Endodermal cell (in vitro differentiated cells): ENCODE results near the gene ARHGAP6. TPM values are rescaled to one million over a fixed set of nuclear protein-coding genes. Genes with fewer than 3 reads are reported as not detected.

ENCODE experiments used
- DNase-seq: peaks from one replicate; pipeline ENCODE4 v3.0.0-alpha.2; 2017
- H3K27ac ChIP-seq: 2 replicates; pipeline ENCODE4 v1.5.1; 2013; ENCODE audit warnings: mild to moderate bottlenecking, low read depth, low read length, moderate library complexity
- H3K27me3 ChIP-seq: 2 replicates; pipeline ENCODE4 v1.6.1; 2013; ENCODE audit warnings: mild to moderate bottlenecking, low read length, moderate library complexity; ENCODE audit not compliant: insufficient read depth, control insufficient read depth, poor library complexity, severe bottlenecking
- H3K36me3 ChIP-seq: 2 replicates; pipeline ENCODE4 v1.7.0; 2013; ENCODE audit warnings: mild to moderate bottlenecking, low read length, moderate library complexity; ENCODE audit not compliant: control insufficient read depth, insufficient read depth
- H3K4me1 ChIP-seq: one replicate; pipeline ENCODE4 v1.7.0; 2013; ENCODE audit warnings: low read length; ENCODE audit not compliant: control insufficient read depth, insufficient read depth
- H3K4me3 ChIP-seq: 2 replicates; pipeline ENCODE4 v1.5.1; 2013; ENCODE audit warnings: mild to moderate bottlenecking, low read length, moderate library complexity
- H3K9ac ChIP-seq: 2 replicates; pipeline ENCODE4 v1.6.1; 2013; ENCODE audit warnings: mild to moderate bottlenecking, low read length, moderate library complexity; ENCODE audit not compliant: poor library complexity, severe bottlenecking; ENCODE audit errors: extremely low read depth
- H3K9me3 ChIP-seq: 2 replicates; pipeline ENCODE4 v1.6.1; 2013; ENCODE audit warnings: mild to moderate bottlenecking, low read length, moderate library complexity; ENCODE audit not compliant: control insufficient read depth
- H3K27ac Mint-ChIP-seq: 2 replicates; pipeline ENCODE4 v1.8.0; 2020; ENCODE audit warnings: mixed read lengths
- H3K27me3 Mint-ChIP-seq: 2 replicates; pipeline ENCODE4 v1.8.0; 2021; ENCODE audit warnings: mild to moderate bottlenecking, mixed read lengths; ENCODE audit not compliant: insufficient read depth
- H3K36me3 Mint-ChIP-seq: 2 replicates; pipeline ENCODE4 v1.8.0; 2020; ENCODE audit warnings: low read depth, mixed read lengths
- H3K4me1 Mint-ChIP-seq: 2 replicates; pipeline ENCODE4 v1.8.0; 2020; ENCODE audit warnings: mixed read lengths
- H3K4me3 Mint-ChIP-seq: 2 replicates; pipeline ENCODE4 v1.8.0; 2020; ENCODE audit warnings: mild to moderate bottlenecking, moderate library complexity, mixed read lengths
- H3K9me3 Mint-ChIP-seq: 2 replicates; pipeline ENCODE4 v1.8.0; 2020; ENCODE audit warnings: mild to moderate bottlenecking, mixed read lengths
- WGBS, 2 experiments: methylation state at CpG; one replicate each; pipeline versions ENCODE4 v1.1.5 to v1.1.7; 2013; ENCODE audit warnings: missing lambda C conversion rate in 2 of 2, mixed read lengths in 1 of 2; ENCODE audit not compliant: insufficient coverage in 1 of 2, insufficient read length in 1 of 2; 5-methylcytosine and 5-hydroxymethylcytosine counted together
- total RNA-seq, 2 donors: library from RNA; stranded (reverse); fragmentation: NEBNext Ultra II Directional in 1 of 2; extraction: Animal tissue kit (Norgen Biotek cat#: 25700) in 1 of 2; gene quantifications; 2 replicates in 1 of 2; 3 replicates in 1 of 2; pipeline ENCODE4 v1.2.1, GENCODE V29; 2021
- TF ChIP-seq, protein P1 (sequence below): fragments of 200-600 bp; sonication (generic); conservative IDR thresholded peaks from 2 replicates; pipeline ENCODE4 v1.5.0; 2021; ENCODE audit warnings: antibody characterized with exemption, mild to moderate bottlenecking

The ARHGAP6 gene
- total RNA-seq, 2 donors from 2014 or later: 0.48 to 0.73 TPM

DNA sequence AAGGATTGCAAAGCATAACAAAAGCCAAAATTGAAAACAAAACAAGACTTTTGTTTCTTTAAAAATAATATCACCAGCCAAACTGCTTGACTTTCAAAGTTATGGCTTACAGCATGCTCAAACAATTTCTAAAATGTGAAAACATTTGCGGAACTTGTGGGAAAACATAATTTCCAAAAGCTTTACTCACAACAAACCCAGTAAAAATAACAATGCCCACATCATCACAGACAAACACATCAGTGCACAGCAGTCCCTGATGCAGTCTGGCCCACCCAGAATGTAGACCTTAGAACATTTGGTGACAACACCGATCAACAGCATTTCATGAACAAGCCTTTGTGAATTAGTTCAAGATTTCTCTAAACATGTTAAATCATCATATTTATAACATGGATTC lies 98.9 kb downstream of the ARHGAP6 start:
- H3K4me1 ChIP-seq: no peaks in the 10 kb centered on the region
- H3K27me3 Mint-ChIP-seq: peaks cover 50% of the 10 kb centered on the region
- H3K27ac Mint-ChIP-seq: no peak overlapping the region
- peaks cover 35% of the 10 kb centered on the region for H3K9me3 Mint-ChIP-seq
- no peak overlapping the region for H3K4me3 ChIP-seq
- H3K4me3 Mint-ChIP-seq: no peak overlapping the region
- no peak overlapping the region for H3K27ac ChIP-seq
- H3K27me3 ChIP-seq: no peaks in the 10 kb centered on the region
- H3K36me3 Mint-ChIP-seq: no peaks in the 10 kb centered on the region
- no peak overlapping the region for H3K9ac ChIP-seq
- WGBS, 2 experiments: 78% methylated on average over 1 of the region's 2 CpGs; no CpG with 5 or more reads in 1 of the 2 experiments
- no peaks in the 10 kb centered on the region for H3K9me3 ChIP-seq
- peaks cover 1% of the 10 kb centered on the region for H3K4me1 Mint-ChIP-seq
- no peaks in the 10 kb centered on the region for H3K36me3 ChIP-seq
- TF ChIP-seq, protein P1, sequence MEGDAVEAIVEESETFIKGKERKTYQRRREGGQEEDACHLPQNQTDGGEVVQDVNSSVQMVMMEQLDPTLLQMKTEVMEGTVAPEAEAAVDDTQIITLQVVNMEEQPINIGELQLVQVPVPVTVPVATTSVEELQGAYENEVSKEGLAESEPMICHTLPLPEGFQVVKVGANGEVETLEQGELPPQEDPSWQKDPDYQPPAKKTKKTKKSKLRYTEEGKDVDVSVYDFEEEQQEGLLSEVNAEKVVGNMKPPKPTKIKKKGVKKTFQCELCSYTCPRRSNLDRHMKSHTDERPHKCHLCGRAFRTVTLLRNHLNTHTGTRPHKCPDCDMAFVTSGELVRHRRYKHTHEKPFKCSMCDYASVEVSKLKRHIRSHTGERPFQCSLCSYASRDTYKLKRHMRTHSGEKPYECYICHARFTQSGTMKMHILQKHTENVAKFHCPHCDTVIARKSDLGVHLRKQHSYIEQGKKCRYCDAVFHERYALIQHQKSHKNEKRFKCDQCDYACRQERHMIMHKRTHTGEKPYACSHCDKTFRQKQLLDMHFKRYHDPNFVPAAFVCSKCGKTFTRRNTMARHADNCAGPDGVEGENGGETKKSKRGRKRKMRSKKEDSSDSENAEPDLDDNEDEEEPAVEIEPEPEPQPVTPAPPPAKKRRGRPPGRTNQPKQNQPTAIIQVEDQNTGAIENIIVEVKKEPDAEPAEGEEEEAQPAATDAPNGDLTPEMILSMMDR: no peak
- DNase-seq: no peak

DNA sequence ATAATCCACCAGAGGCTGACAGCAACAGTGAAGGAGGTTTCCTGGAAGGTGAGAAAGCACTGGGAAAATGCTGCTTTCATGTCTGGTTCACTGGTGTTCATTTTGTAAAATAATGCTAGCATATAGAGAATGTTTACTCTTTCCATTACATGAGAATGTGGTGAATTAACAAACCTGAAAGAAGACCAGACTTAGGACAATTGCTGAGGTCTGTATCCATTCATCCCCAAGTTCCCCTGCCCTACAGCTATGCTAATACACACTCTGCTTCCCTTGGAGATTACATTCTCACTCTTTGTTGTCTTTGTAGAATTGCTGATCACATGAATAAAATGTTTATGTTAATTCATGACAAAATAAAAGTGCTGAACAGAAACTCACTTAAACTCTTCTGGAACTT lies 99.5 kb downstream of the ARHGAP6 start:
- peaks cover 34% of the 10 kb centered on the region for H3K9me3 Mint-ChIP-seq
- H3K4me3 Mint-ChIP-seq: no peak overlapping the region
- Histone ChIP-seq H3K36me3 (no peaks in the 10 kb centered on the region), H3K9ac (no peak overlapping the region), H3K4me3 (no peak overlapping the region), H3K4me1 (no peaks in the 10 kb centered on the region), H3K9me3 (no peaks in the 10 kb centered on the region), H3K27me3 (no peaks in the 10 kb centered on the region), H3K27ac (no peak overlapping the region)
- H3K27me3 Mint-ChIP-seq: peaks cover 50% of the 10 kb centered on the region
- H3K27ac Mint-ChIP-seq: no peak overlapping the region
- no peaks in the 10 kb centered on the region for H3K36me3 Mint-ChIP-seq
- TF ChIP-seq, protein P1: no peak
- peaks cover 1% of the 10 kb centered on the region for H3K4me1 Mint-ChIP-seq
- DNase-seq: no peak

GRCh38 chrX:11564546-11564945 lies 101.2 kb downstream of the ARHGAP6 start:
- Histone ChIP-seq H3K36me3 (no peaks in the 10 kb centered on the region), H3K9me3 (no peaks in the 10 kb centered on the region), H3K9ac (no peak overlapping the region), H3K4me1 (no peaks in the 10 kb centered on the region), H3K27me3 (no peaks in the 10 kb centered on the region), H3K27ac (no peak overlapping the region), H3K4me3 (no peak overlapping the region)
- Mint-ChIP-seq H3K9me3 (peaks cover 31% of the 10 kb centered on the region), H3K36me3 (no peaks in the 10 kb centered on the region), H3K27me3 (peaks cover 45% of the 10 kb centered on the region), H3K4me3 (no peak overlapping the region), H3K4me1 (peaks cover 1% of the 10 kb centered on the region), H3K27ac (no peak overlapping the region)
- DNase-seq: no peak
- TF ChIP-seq, protein P1: no peak
- 83 to 88% methylated on average over 1 of the region's 1 CpG for WGBS, 2 experiments
